Heart left ventricle (tissue), 13 donors: ENCODE results near the gene PARD3B.

Experiments
- POLR2A ChIP-seq, 2 donors: fragments of 450-650 bp; IDR thresholded peaks; one replicate each; pipeline ENCODE4 v1.6.1; 2017; ENCODE audit warnings: antibody characterized with exemption in 2 of 2, mild to moderate bottlenecking in 2 of 2, moderate library complexity in 2 of 2
- TF ChIP-seq, protein P1 (sequence below), 12 donors: fragments of 200-600 bp; sonication (generic) in 4 of 12; IDR thresholded peaks; one replicate each; pipeline versions ENCODE4 v1.5.0 to v1.8.0; 2018 to 2022; ENCODE audit warnings: antibody characterized with exemption in 12 of 12, mild to moderate bottlenecking in 5 of 12
- donor health status: ischemic (EF 13 %, LVEDD 7.1; RV severe dilation, severe dysfunction).
- donor health status: DM: no; HTN: yes; CAD: no.
- donor health status: DM: no; HTN: no; CAD: no.
- donor health status: ischemic (EF 25% LVEDD 6.9; RV normal size, moderate dysfunction).
- donor health status: ischemic (EF 25% LVEDD 5.7; RV mildly dilated, moderate dysfunction).
- donor health status: ischemic (EF 35%, LVEDD 5.7; RV mildly dilated, moderate dysfunction).
- donor health status: nonischemic (EF 11% LVEDD 7.7; RV severe dilation, severe dysfunction).
- donor health status: DM: yes; HTN: yes; CAD: no.
- donor health status: PGD.
- donor health status: ischemic (EF 29% LVEDD 5.4; RV normal size, mild dysfunction).
- donor health status: nonischemic (EF 23%, LVEDD 6.1; RV moderate dilation, normal function).

DNA sequence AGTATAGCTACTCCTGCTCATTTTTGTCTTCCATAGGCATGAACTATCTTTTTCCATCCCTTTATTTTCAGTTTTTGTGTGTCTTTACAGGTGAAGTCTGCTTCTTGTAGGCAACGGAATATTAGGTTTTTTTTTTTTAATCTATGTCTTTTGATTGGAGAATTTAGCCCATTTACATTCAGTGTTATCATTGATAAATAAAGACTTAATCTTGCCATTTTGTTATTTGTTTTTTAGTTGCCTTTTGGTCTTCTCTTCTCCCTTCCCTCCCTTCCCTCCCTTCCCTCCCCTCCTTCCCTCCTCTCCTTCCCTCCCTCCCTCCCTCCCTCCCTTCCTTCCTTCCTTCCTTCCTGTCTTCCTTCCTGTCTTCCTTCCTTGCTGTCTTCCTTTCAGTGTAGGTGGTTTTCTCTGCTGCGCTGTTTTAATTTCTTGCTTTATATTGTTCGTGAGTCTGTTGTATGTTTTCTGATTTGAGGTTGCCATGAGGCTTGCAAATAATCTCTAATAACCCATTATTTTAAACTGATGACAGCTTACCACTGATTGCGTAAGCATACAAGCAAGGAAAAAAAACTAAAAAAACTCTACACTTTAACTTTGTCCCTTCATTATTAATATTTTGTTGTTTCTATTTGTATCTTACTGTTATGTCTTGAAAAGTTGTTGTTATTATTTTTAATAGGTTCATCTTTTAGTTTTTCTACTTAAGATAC is 353.8 kb downstream of the PARD3B start:
- TF ChIP-seq POLR2A (IDR thresholded peaks at IDR 0.05): no peak
- TF ChIP-seq, protein P1, sequence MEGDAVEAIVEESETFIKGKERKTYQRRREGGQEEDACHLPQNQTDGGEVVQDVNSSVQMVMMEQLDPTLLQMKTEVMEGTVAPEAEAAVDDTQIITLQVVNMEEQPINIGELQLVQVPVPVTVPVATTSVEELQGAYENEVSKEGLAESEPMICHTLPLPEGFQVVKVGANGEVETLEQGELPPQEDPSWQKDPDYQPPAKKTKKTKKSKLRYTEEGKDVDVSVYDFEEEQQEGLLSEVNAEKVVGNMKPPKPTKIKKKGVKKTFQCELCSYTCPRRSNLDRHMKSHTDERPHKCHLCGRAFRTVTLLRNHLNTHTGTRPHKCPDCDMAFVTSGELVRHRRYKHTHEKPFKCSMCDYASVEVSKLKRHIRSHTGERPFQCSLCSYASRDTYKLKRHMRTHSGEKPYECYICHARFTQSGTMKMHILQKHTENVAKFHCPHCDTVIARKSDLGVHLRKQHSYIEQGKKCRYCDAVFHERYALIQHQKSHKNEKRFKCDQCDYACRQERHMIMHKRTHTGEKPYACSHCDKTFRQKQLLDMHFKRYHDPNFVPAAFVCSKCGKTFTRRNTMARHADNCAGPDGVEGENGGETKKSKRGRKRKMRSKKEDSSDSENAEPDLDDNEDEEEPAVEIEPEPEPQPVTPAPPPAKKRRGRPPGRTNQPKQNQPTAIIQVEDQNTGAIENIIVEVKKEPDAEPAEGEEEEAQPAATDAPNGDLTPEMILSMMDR (IDR thresholded peaks at IDR 0.05): no peak
